Activated CD4-positive, alpha-beta memory T cell treated with anti-CD3 and anti-CD28 coated beads, Interleukin-2, amount 10 ng/mL, durations not matched to agents 7 days and 5 days (primary cell): ENCODE results near the gene TRPM3. TPM values are rescaled to one million over a fixed set of nuclear protein-coding genes. Genes with fewer than 3 reads are reported as not detected.

Experiments
- CTCF ChIA-PET: fragments of 350-600 bp; sonication (Branson Sonifier 250); formaldehyde crosslinking; loops from one replicate; lab custom pipeline; 2021; ENCODE audit warnings: antibody characterized with exemption, inconsistent platforms; lab: Charles Lee
- POLR2A ChIA-PET: fragments of 350-600 bp; sonication (Branson Sonifier 250); formaldehyde crosslinking; loops from one replicate; lab custom pipeline; 2021; ENCODE audit warnings: antibody characterized with exemption; lab: Charles Lee
- DNase-seq: peaks from one replicate; pipeline ENCODE4 v3.0.0-alpha.2; 2020
- H3K27ac Mint-ChIP-seq: one replicate; pipeline ENCODE4 v1.8.0; 2021; ENCODE audit warnings: mild to moderate bottlenecking, mixed read lengths
- H3K27me3 Mint-ChIP-seq: one replicate; pipeline ENCODE4 v1.8.0; 2021; ENCODE audit warnings: mixed read lengths
- H3K36me3 Mint-ChIP-seq: one replicate; pipeline ENCODE4 v1.8.0; 2021; ENCODE audit warnings: low read depth, mixed read lengths
- H3K4me1 Mint-ChIP-seq: one replicate; pipeline ENCODE4 v1.8.0; 2021; ENCODE audit warnings: mixed read lengths
- H3K4me3 Mint-ChIP-seq: one replicate; pipeline ENCODE4 v1.8.0; 2021; ENCODE audit warnings: mild to moderate bottlenecking, mixed read lengths
- H3K9me3 Mint-ChIP-seq: one replicate; pipeline ENCODE4 v1.8.0; 2021; ENCODE audit warnings: mixed read lengths
- total RNA-seq, 2 experiments: library from RNA; stranded (reverse); gene quantifications; one replicate each; pipeline ENCODE4 v1.2.3, GENCODE V29; 2021

TRPM3 gene
- total RNA-seq, 2 experiments from 2014 or later = not detected

DNA sequence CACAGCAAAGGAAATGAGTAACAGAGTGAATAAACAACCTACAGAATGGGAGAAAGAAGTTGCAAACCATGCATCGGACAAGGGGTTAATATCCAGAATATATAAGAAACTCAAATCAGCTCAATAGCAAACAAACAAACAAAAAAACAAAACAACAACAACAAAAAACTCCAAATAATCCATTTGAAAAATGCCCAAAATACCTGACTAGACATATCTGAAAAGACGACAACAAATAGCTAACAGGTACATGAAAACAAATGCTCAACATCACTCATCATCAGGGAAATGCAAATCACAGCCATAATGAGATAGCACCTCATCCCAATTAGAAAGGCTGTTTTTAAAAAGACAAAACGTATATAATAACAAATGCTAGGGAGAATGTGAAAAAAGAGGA, 111.2 kb downstream of the TRPM3 start:
- Mint-ChIP-seq H3K36me3 (no peaks in the 10 kb centered on the region), H3K4me3 (no peak overlapping the region), H3K9me3 (no peaks in the 10 kb centered on the region), H3K4me1 (no peaks in the 10 kb centered on the region), H3K27me3 (no peaks in the 10 kb centered on the region), H3K27ac (no peak overlapping the region)
- ChIA-PET CTCF (no interaction called here), POLR2A (no interaction called here)
- no peak for DNase-seq

DNA sequence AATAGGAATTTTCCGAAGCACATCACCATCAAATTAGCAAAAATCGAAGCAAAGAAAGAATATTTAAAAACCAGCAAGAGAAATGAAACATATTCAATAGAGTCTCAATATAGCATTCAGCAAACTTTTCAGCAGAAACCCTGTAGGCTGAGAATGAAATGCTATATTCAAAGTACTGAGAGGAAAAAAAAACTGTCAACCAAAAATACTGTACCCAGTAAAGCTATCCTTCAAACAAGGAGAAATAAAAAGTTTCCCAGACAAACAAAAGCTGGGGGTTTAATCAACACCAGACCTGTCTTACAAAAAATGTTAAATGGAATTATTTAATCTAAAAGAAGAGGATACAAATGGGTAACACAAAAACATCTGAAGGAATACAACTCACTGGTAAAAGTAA, 116.0 kb downstream of the TRPM3 start:
- Mint-ChIP-seq H3K4me1 (no peaks in the 10 kb centered on the region), H3K27me3 (no peaks in the 10 kb centered on the region), H3K4me3 (no peak overlapping the region), H3K27ac (no peak overlapping the region), H3K36me3 (no peaks in the 10 kb centered on the region), H3K9me3 (peaks cover 2% of the 10 kb centered on the region)
- POLR2A ChIA-PET = no interaction called here
- CTCF ChIA-PET = no interaction called here
- DNase-seq = no peak

GRCh38 chr9:71004196-71004595, 117.2 kb downstream of the TRPM3 start:
- H3K9me3 Mint-ChIP-seq = peaks cover 2% of the 10 kb centered on the region
- ChIA-PET CTCF (no interaction called here), POLR2A (no interaction called here)
- H3K36me3 Mint-ChIP-seq = no peaks in the 10 kb centered on the region
- no peaks in the 10 kb centered on the region for H3K27me3 Mint-ChIP-seq
- DNase-seq = no peak
- no peak overlapping the region for H3K27ac Mint-ChIP-seq
- no peak overlapping the region for H3K4me3 Mint-ChIP-seq
- no peaks in the 10 kb centered on the region for H3K4me1 Mint-ChIP-seq

DNA sequence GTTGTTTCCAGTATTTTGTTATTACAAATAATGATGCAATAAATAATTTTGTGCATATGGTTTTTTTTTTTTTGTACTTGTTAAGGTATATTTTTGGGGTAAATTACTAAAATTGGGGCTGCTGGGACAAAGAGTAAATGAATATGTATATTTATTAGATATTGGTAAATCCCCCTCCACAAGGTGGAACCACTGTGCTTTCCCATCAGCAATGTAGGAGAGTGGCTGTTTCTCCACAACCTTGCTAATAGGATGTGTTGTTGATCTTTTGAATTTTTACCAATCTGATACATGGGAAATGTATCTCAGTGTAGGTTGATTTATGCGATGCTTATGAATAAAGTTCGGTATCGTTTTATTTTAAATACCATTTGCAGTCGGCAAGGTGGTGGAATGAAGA, 118.1 kb downstream of the TRPM3 start:
- ChIA-PET CTCF (interaction anchor here (1.9 kb wide), 1 partner anchor 363 kb away, joined by 4 read pairs; no protein-coding TSS in a partner anchor), POLR2A (no interaction called here)
- Mint-ChIP-seq H3K4me3 (no peak overlapping the region), H3K9me3 (peaks cover 2% of the 10 kb centered on the region), H3K27ac (no peak overlapping the region), H3K36me3 (no peaks in the 10 kb centered on the region), H3K4me1 (no peaks in the 10 kb centered on the region), H3K27me3 (no peaks in the 10 kb centered on the region)
- DNase-seq = no peak

DNA sequence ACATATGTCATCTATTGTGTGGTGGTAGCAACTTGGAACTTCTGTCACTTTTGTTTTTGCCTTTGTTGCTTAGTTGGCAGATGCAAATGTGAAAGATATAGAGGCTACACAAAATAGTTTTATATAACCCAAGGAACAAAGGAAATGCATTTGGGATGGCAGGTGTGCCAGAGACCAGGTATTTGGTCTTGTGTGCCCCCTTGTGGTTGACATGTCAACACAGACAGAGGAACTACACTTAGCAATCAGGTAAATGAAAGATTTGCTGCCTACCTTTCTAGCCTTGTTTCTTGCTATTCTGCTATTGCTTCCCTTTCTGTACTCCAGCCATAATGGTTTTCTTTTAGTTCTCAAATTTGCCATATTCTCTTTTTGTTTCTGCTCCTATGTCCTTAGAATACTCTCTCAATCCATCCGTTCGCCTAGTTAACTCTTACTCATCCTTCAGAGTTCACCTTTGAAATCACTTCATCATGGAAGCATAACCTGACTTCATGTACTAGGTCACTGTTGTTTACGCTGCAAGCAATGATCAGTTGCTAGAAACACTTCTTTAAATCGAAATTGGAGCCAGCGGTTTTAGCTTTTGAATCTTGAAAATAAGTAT, 119.5 kb downstream of the TRPM3 start:
- DNase-seq = no peak
- CTCF ChIA-PET = interaction anchor here (1.4 to 1.9 kb wide), 2 partner anchors 362 kb away, joined by 4 to 8 read pairs; no protein-coding TSS in a partner anchor
- POLR2A ChIA-PET = no interaction called here
- no peaks in the 10 kb centered on the region for H3K4me1 Mint-ChIP-seq
- no peak overlapping the region for H3K27ac Mint-ChIP-seq
- no peaks in the 10 kb centered on the region for H3K27me3 Mint-ChIP-seq
- no peaks in the 10 kb centered on the region for H3K36me3 Mint-ChIP-seq
- H3K4me3 Mint-ChIP-seq = no peak overlapping the region
- H3K9me3 Mint-ChIP-seq = peaks cover 2% of the 10 kb centered on the region

DNA sequence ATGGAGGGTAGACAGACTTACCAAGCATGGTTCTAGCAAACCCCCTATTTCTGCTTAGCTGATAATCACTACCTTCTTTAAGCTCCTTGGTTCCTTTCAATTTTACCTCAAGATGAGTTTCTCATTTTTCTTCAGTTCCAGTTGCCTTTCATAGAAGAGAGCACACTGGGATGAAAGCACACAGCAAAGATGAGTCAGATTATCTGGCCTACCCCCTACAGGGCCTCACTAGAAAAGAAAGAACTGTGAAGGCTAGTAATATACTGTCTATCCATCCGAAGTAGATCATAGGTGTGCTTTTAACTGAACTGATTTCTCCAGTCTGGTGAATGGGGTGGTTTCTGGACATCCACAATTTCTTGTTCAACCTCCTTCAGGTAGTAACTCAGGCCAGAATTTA, 122.5 kb downstream of the TRPM3 start:
- no peaks in the 10 kb centered on the region for H3K9me3 Mint-ChIP-seq
- H3K27me3 Mint-ChIP-seq = no peaks in the 10 kb centered on the region
- no peak overlapping the region for H3K4me3 Mint-ChIP-seq
- POLR2A ChIA-PET = no interaction called here
- CTCF ChIA-PET = no interaction called here
- DNase-seq = no peak
- H3K36me3 Mint-ChIP-seq = no peaks in the 10 kb centered on the region
- H3K27ac Mint-ChIP-seq = no peak overlapping the region
- H3K4me1 Mint-ChIP-seq = no peaks in the 10 kb centered on the region

- H3K36me3 Mint-ChIP-seq = no peaks in the 10 kb centered on the region
- H3K9me3 Mint-ChIP-seq = no peaks in the 10 kb centered on the region
- no peak overlapping the region for H3K27ac Mint-ChIP-seq
- DNase-seq = no peak
- ChIA-PET POLR2A (no interaction called here), CTCF (no interaction called here)
- H3K4me1 Mint-ChIP-seq = no peaks in the 10 kb centered on the region
- H3K4me3 Mint-ChIP-seq = no peak overlapping the region
- no peaks in the 10 kb centered on the region for H3K27me3 Mint-ChIP-seq
These were observed 125.9 kb downstream of the TRPM3 start for GRCh38 chr9:70995511-70995910.

GRCh38 chr9:70994582-70994981, 126.8 kb downstream of the TRPM3 start:
- CTCF ChIA-PET = no interaction called here
- POLR2A ChIA-PET = no interaction called here
- H3K27ac Mint-ChIP-seq = no peak overlapping the region

DNA sequence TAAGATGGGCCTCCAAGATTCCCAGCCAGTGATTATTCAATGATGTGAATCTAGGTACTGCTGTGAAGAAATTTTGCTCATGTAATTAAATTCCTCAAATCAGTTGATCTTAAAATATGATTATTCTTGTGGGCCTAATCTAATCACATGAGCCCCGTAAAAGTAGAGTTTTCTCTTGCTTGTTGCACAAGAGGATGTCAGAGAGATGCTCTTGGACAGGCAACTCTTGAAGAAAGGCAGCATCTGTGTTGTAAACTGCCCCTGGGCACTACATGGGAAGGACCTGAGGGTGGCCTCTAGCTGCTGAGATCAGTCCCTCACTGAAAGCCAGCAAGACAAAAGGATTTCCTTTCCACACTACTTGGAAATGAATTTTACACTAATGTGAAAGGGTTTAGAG, 132.9 kb downstream of the TRPM3 start:
- CTCF ChIA-PET = no interaction called here
- Mint-ChIP-seq H3K27ac (no peak overlapping the region), H3K4me1 (no peaks in the 10 kb centered on the region), H3K36me3 (no peaks in the 10 kb centered on the region), H3K9me3 (peaks cover 3% of the 10 kb centered on the region), H3K27me3 (no peaks in the 10 kb centered on the region), H3K4me3 (no peak overlapping the region)
- POLR2A ChIA-PET = no interaction called here
- DNase-seq = no peak

More at GRCh38 chr9:70994582-70994981, 126.8 kb downstream of the TRPM3 start:
- Mint-ChIP-seq H3K9me3 (no peaks in the 10 kb centered on the region), H3K4me1 (no peaks in the 10 kb centered on the region), H3K4me3 (no peak overlapping the region), H3K36me3 (no peaks in the 10 kb centered on the region), H3K27me3 (no peaks in the 10 kb centered on the region)
- no peak for DNase-seq

DNA sequence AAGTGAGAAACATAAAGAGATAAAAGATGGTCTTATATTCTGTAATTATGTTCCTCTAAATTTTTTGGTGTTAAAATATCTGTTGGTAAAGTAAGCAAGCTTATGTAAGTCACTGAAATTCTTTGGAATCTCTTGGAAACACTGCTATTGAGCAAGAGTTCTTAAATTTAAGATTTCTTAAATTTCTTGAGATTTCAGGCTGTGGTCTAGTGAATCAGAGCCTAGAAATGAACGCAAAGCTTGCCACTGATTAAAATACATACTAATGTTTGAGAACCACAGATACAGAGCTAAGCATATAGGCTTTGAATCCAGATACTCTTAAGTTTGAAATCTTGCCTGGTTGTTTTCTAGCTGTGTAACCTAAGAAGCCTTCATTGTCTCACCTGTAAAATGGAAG, 133.4 kb downstream of the TRPM3 start:
- POLR2A ChIA-PET = no interaction called here
- Mint-ChIP-seq H3K36me3 (no peaks in the 10 kb centered on the region), H3K4me1 (no peaks in the 10 kb centered on the region), H3K27me3 (no peaks in the 10 kb centered on the region), H3K4me3 (no peak overlapping the region), H3K9me3 (peaks cover 6% of the 10 kb centered on the region), H3K27ac (no peak overlapping the region)
- DNase-seq = no peak
- CTCF ChIA-PET = no interaction called here

GRCh38 chr9:70986984-70987383, 134.4 kb downstream of the TRPM3 start:
- H3K9me3 Mint-ChIP-seq = peaks cover 6% of the 10 kb centered on the region
- DNase-seq = no peak
- no peaks in the 10 kb centered on the region for H3K27me3 Mint-ChIP-seq
- no peak overlapping the region for H3K4me3 Mint-ChIP-seq
- CTCF ChIA-PET = no interaction called here
- H3K4me1 Mint-ChIP-seq = no peaks in the 10 kb centered on the region
- POLR2A ChIA-PET = no interaction called here
- H3K36me3 Mint-ChIP-seq = no peaks in the 10 kb centered on the region
- no peak overlapping the region for H3K27ac Mint-ChIP-seq

DNA sequence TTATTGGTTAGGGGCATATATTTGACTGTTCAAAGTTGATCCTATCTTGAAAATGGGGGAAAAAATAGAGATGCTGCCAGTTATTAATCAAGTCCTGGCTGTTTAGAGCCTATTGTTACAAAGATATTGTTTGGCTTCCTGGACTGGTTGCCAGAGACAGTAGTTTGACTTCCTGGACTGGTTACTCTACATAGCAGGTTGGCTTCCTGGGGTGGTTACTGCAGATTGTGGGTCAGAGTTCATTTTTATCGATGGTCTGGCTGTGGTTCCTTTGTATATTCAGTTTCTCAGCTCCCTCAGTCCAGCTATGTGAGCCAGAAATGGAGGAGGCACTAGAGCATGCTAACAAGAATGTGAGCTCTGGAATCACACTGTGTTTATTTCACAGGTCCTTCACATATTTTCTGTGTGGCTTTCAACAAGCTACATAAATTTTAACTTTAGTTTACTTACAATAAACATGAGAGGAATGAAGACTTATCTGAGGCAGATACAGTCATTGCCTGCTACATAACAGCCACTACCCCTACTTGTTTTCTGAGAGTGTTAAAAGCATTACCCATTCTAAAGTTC, 137.6 kb downstream of the TRPM3 start:
- Mint-ChIP-seq H3K27me3 (no peaks in the 10 kb centered on the region), H3K36me3 (no peaks in the 10 kb centered on the region), H3K4me1 (no peaks in the 10 kb centered on the region), H3K27ac (no peak overlapping the region), H3K4me3 (no peak overlapping the region), H3K9me3 (peaks cover 6% of the 10 kb centered on the region)
- CTCF ChIA-PET = no interaction called here
- DNase-seq = no peak
- POLR2A ChIA-PET = no interaction called here

- Mint-ChIP-seq H3K4me1 (no peaks in the 10 kb centered on the region), H3K9me3 (peaks cover 6% of the 10 kb centered on the region), H3K4me3 (no peak overlapping the region), H3K27ac (no peak overlapping the region), H3K36me3 (no peaks in the 10 kb centered on the region), H3K27me3 (no peaks in the 10 kb centered on the region)
- no peak for DNase-seq
- ChIA-PET POLR2A (no interaction called here), CTCF (no interaction called here)
These were observed 140.1 kb downstream of the TRPM3 start for GRCh38 chr9:70981312-70981711.

DNA sequence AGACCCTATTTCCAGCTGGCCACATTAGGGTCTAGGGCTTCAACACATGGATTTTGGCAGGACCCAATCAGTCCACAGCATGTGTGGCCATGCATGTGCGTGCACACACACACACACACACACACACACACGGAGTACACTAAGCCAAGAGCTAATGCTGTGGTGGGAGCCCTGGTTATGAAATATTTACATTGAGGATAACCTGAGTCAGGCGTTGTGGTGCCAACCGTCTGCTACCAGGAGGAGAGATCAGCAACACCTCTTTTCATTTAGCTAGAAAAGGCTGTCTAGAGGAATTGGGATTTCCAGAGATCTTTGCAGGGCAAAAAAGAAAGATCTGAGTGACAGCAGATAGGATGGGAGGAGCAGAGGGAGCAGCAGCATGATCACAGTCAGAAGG, 141.5 kb downstream of the TRPM3 start:
- CTCF ChIA-PET = no interaction called here
- Mint-ChIP-seq H3K27me3 (no peaks in the 10 kb centered on the region), H3K36me3 (no peaks in the 10 kb centered on the region), H3K4me3 (no peak overlapping the region), H3K27ac (no peak overlapping the region), H3K4me1 (no peaks in the 10 kb centered on the region), H3K9me3 (peaks cover 6% of the 10 kb centered on the region)
- no peak for DNase-seq
- POLR2A ChIA-PET = no interaction called here
